GM21360 (cell line): ENCODE results near the gene NHLRC2.
A peak's percentile ranks its signal among the peaks of the same experiment; 100 is the strongest.
"Not testable (repeated sequence)": the region's sequence is repeated elsewhere in the genome, so short reads cannot be mapped to it uniquely, and the experiment has no call there.

Source experiments
- ATAC-seq: cut with Tn5 transposase; IDR thresholded peaks from one replicate; pipeline ENCODE4 v1.9.1; 2021; ENCODE audit warnings: mild to moderate bottlenecking, moderate library complexity; ENCODE audit not compliant: unreplicated experiment

NHLRC2 gene, protein sequence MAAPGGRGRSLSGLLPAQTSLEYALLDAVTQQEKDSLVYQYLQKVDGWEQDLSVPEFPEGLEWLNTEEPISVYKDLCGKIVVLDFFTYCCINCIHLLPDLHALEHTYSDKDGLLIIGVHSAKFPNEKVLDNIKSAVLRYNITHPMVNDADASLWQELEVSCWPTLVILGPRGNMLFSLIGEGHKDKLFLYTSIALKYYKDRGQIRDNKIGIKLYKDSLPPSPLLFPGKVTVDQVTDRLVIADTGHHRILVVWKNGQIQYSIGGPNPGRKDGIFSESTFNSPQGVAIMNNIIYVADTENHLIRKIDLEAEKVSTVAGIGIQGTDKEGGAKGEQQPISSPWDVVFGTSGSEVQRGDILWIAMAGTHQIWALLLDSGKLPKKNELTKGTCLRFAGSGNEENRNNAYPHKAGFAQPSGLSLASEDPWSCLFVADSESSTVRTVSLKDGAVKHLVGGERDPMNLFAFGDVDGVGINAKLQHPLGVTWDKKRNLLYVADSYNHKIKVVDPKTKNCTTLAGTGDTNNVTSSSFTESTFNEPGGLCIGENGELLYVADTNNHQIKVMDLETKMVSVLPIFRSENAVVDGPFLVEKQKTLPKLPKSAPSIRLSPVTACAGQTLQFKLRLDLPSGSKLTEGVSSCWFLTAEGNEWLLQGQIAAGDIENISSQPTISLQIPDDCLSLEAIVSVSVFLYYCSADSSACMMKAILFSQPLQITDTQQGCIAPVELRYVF

DNA sequence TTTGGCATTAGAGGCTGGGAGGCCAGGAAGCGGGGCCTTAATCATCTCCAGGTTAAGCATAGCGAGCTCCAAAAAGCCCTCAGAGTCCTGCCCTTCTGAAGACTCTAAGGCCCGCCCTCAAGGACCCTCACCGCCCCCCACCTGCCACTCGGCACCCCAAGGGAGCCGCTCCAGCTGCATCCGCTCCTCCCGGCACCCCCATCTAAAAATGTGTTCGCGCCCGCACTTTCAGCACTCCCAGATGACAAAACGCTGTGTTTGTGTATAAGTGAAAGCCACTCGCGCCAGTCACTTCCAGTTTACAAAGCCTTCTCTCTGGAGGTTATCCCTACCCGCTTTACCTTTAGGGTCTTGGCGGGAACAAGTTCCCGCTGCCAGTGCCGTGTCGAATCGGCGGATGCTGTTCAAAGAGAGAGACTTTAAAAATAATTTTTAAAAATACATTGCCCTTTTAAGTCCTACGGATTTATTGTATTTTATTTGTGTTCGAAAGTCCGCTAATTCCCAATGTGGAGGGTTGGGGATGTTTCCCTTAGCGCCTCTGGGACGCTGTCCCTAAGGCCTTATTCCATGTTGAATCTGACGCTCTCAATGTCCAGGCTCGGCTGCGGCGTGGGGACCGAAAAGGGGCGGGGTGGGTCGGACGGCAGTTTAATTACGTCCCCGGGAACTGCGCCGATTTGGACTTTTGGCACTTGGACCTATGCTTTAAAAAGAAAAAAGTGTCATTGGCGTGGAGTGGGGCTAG lies at the start of gene NHLRC2, which contains the start of gene DCLRE1A:
Gene NHLRC2, plus strand, starts transcription at position 649 of the 748 bp plus-strand sequence. CDS start 212 bp downstream, outside the sequence.
Gene DCLRE1A, minus strand, starts transcription at position 70 of the 748 bp plus-strand sequence. CDS start 900 bp downstream, outside the sequence.
- peak; percentile 35 for ATAC-seq

DNA sequence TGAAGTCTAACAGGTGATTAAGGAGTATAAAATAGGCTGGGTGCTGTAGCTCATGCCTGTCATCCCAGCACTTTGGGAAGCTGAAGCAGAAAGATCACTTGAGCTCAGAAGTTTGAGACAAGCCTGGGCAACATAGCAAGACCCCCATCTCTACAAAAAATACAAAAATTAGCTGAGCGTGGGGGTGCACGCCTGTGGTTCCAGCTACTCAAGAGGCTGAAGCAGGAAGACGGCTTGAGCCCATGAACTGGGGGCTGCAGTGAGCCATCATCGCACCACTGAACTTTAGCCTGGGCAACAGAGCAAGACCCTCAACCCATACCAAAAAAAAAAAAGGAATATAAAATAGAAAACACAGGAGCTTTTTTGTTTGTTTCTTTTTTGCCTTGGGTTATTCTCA lies 48.0 kb upstream of the NHLRC2 start:
- no peak for ATAC-seq

DNA sequence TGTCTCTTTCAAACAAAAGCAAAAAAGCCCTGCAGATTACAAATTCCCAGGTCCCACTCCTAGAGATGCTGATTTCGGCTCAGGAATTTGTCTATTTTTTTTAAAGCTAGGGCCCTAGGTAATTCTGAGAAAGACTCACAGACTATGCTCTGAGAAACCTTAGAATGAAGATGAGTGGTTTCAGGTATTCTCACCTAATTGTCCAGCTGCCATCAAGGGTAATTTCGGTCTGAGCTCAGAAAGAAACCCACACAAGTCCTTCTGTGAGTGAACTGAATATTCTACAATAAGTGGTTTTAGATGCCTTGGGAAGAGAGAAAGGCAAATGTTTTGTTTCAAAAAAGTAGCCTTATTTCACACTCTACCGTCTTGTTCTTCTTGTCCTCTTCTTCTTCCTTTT lies 46.3 kb upstream of the NHLRC2 start:
- ATAC-seq = no peak

DNA sequence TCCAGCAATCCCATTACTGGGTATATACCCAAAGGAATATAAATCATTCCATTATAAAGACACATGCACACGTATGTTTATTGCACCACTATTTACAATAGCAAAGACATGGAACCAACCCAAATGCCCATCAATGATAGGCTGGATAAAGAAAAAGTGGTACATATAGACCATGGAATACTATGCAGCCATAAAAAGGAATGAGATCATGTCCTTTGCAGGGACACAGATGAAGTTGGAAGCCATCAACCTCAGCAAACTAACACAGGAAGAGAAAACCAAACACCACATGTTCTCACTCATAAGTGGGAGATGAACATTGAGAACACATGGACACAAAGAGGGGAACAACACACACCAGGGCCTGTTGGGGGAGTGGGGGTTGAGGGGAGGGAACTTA lies 39.8 kb upstream of the NHLRC2 start:
- ATAC-seq = not testable (repeated sequence)

DNA sequence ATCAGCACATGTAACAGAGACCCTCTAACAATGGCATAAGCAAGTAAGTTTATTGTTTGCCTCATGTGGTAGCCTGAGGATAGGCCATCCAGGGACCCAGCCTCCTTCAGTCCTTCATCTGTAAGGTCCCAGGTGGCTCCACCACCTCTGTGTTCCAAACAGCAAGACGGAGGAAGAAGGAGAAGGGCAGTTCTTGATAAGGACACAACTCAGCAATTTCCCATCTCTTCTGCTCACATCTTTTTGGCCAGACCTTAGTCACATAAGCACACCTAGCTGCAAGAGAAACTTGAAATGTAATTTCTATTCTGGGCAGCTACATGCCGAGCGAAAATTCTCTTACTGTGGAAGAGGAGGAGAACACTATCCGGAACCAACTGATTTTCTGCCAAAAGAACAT lies 34.5 kb upstream of the NHLRC2 start:
- no peak for ATAC-seq

DNA sequence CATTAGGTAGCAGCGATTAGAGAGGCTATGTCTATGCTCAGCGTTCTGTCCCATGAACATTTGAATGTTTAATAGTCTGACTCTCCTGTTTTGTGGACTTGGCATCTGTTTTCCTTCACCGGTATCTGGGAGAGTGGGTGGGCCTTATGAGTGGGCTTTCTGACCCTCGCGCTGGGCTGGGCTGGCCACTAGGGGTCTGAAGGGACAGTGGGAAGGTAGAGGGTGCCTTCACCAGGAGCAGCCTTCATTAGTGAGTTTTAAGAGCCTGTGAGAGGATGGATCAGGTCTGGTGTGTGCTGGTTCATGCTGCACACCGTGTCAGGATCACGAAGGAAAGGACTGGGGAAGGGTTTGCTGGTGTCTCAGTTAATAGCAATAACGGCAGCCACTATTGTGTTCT lies 34.0 kb upstream of the NHLRC2 start:
- no peak for ATAC-seq

DNA sequence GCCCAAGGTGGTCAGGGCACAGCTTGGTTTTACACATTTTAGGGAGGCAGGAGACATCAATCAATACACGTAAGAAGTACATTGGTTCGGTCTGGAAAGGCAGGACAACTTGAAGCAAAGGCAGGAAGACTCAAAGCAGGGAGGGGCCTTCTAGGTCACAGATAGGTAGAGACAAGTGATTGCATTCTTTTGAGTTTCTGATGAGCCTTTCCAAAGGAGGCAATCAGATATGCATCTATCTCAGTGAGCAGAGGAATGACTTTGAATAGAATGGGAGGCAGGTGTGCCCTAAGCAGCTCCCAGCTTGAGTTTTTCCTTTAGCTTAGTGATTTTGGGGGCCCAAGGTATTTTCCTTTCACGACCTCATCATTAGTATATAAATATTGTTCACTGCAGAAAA lies 33.2 kb upstream of the NHLRC2 start:
- ATAC-seq = not testable (repeated sequence)

DNA sequence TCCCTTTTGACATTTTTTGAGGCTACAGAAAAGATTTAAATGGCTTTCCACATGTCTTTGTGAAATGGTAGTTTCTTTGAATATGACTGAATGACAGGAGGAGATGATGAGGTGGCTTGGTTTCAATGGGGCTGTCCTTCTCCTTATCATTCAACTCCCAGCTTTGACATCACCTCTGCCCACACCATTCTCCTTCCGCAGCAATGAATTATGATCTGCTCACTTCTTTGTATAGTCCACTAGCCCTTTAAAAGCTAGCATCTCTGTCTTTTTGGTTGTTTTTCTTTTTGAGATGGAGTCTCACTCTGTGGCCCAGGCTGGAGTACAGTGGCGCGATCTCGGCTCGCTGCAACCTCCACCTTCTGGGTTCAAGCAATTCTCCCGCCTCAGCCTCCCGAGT lies 32.3 kb upstream of the NHLRC2 start:
- ATAC-seq = no peak

DNA sequence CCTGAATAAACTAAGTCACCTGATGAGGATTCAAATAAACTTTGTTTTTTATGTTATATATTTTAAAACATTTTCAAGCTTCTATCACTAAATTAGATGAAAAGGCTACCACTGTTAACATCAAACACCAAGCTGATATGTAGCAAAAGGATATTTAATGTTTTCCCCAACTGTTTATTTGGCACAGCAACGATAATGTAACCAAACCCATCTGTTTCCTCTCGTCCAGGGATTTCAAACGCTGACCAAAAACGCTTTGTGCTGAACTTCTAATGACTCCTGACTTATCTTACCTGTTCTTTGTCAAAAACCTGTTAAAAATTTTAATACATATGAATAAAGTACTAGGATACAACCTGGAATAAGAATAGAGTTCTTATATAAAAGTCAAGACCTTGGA lies 31.1 kb upstream of the NHLRC2 start:
- no peak for ATAC-seq

DNA sequence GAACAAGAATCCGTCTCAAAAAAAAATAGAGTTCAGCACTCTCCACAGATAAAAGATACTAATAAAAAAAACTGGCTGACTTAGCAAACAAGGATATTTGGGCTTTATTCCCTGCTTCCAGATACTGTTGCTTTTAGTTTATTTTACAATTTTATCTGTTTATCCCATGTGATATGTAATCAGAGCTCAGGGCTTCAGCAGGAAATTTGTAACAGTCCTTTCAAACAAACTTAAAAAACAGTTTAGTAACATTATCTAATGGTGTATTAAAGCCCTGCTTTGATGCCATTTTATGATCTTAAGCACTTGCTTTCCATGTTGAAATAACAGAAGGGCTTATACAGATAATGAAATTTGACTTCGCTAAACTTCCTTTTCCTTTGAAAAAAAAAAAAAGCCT lies 28.7 kb upstream of the NHLRC2 start:
- ATAC-seq = no peak

DNA sequence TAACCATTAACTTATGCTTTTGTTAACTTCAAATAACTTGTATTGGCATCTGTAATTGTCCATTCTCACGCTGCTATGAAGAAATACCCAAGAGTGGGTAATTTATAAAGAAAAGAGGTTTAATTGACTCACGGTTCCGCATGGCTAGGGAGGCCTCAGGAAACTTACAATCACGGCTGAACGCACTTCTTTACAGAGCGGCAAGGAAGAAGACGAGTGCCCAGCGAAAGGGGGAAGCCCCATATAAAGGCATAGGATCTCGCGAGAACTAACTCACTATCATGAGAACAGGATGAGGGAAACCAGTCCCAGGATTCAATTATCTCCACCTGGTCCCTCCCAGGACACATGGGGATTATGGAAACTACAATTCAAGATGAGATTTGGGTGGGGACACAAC lies 25.9 kb upstream of the NHLRC2 start:
- not testable (repeated sequence) for ATAC-seq

DNA sequence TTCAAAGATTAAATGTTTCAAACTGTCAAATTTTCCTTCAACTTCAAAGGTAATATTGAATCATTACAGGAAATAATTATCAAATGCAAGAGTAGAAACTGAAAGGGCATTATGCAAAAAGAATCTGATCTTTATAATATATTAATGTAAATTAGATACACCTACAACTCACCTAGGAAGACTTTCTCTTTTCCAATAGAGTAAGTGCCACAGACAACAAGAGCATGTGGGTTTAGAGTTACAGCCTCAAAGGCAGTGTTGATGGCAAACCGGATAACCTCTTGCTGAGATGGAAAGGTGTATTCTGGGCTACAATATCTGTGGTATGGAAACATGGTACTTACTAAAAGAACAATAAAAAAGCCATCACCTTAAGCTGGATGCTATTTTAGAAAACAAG lies 12.3 kb upstream of the NHLRC2 start:
- no peak for ATAC-seq

DNA sequence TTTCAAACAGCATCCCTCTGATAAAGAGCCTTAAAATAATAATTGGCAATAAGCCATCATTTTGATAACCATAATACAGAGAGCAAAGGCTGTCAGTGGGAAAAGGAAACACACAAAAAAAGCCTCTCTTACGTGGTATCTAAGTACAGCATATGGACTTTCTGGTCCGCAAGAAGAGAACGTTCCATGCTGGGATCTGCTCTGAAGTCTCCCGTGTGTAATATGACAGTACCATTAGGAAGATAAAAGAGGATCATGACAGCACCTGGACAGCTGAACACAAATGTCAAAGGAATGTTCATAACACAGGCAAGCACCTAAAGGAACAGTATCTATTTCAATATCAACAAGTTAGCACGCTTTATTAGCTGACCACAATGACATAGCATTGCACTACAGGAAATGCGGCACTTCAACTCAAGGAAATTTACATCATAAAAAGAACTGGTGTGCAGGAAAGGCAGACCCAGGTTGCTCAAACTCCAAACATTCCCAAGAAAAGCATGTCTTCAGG lies 10.4 kb upstream of the NHLRC2 start:
- ATAC-seq = no peak

DNA sequence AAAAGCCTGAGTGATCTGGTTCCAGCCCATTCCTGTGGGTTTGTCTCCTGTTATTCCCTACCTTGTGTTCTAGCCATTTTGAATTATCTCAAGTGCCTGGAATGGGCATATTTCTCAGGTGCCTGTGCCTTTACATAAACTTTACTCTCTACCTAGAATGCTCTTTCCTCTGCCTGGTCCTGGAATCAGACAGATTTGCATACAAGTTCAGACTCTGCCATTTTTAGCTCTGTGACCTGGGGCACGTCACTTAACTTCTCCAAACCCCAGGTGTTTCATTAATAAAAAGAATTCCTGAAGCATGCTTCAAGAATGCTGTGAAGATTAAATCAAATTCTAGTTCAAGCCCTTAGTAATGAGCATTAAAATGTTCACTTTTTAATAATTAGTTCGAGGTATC lies 8.4 kb upstream of the NHLRC2 start:
- no peak for ATAC-seq

DNA sequence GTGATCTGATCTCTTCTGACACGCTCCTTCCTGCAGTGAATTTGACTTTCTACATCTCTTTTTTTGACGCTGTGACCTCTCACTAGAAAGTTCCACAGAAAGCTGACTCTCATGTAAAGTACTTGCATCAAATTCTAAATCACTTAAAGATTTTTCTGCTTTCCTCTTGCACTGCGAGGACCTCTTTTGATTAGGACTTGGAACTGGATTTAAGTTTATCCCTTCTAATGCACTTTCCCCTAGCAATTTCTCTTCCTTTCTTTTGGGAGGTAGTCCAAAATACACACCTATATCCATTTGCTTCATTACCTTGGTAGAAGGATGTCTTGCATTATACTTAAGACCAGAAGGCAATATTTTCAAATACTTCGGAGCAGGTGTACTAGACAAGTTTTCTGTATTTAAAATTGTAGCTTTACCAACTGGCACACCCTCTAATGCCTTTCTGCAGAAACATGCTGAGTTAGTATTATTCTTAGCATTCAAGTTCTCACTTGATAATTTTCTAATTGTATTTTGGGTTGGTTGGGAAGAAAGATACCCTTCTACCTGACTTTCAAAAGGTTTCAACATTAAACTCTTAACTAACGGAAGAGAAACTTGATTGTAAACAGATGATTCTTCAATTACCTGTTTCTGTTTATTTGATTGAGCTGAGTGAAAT lies 5.2 kb upstream of the NHLRC2 start:
- ATAC-seq = no peak

DNA sequence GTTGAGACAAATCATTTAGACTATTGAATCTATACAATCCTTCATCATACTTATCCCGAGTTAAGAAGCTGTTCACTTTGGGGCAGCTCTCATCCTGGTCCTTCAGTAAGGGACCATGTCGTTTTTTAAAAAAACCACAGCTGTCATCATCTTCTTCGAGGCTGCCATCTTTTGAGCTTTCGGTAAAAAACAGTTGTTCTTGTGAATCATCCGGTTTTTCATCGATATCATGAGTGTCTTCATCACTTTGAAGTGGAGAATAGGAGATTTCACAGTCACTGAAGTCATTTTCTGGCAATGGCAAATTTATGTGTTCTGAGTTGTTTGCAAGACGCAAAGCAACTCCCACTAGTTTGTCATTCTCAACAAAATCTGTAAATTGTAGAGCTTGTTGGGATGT lies 4.5 kb upstream of the NHLRC2 start:
- ATAC-seq = no peak

DNA sequence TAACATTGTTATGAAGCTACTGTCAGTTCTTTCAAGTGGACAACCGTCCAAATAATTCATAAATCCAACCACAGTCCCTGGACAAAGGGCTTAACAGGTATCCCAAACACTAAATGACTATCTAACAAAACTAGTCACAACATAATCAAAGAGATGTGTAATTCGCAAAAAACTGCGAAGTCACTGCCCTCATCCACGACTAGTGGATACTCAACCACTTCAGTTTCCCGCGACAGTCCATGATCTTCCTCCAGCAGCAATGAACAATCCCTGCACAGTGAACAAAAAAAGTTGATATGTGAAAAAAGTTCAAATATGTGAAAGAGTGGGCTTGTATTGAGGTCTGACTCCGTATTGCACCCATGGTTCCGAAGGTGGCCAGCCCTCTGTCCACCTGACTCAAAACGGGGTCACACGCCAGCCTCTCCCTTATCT lies 866 bp upstream of the NHLRC2 start:
- no peak for ATAC-seq

DNA sequence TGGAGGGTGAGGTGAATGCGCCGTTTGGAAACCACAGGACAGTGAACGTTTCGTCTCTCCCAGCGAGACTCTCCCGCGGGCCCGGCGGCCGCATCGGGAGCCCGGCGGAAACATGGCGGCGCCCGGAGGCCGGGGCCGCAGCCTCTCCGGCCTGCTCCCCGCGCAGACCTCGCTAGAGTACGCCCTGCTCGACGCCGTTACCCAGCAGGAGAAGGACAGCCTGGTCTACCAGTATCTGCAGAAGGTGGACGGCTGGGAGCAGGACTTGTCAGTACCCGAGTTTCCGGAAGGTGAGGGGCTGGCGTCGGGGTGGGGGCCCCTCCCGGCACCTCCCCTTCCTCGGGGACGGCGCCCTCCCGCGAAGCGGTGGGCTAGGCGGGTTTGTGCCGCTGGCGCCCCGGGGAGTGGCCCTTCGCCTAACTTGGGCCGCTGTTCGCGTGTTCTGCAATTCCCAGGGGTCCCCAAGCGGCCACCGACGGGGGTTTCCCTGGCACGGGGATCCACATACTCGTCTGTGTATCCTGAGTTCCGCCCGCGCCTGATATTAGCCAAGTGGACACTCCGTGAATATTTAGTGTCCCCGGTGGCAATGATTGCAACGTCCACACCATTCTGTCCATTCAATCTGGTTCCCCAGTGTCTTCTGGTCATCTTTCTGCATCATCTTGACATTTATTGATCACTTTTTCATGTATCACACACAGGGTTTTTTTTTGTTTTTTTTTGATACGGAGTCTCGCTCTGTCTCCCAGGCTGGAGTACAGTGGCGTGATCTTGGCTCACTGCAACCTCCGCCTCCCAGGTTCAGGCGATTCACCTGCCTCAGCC lies 514 bp downstream of the NHLRC2 start:
- peak; percentile 34 for ATAC-seq

DNA sequence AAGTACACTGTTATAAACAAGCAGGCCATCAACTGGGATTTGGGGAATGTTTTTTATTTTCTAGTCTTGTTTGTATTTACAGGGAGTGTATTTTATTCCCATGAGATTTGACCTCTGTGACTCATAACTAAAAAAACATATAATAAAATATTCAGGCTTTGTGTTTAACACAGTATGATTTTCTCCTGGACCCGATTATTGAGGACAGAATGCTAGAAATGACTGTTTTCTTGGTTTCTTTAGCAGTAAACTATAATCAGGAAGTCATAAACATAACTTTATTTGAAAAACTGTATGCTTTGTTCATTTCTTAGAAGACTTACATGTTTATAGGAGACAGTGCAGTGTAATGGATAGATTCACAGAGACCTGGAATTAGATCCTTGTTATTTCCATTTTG lies 2.1 kb downstream of the NHLRC2 start:
- ATAC-seq = no peak

DNA sequence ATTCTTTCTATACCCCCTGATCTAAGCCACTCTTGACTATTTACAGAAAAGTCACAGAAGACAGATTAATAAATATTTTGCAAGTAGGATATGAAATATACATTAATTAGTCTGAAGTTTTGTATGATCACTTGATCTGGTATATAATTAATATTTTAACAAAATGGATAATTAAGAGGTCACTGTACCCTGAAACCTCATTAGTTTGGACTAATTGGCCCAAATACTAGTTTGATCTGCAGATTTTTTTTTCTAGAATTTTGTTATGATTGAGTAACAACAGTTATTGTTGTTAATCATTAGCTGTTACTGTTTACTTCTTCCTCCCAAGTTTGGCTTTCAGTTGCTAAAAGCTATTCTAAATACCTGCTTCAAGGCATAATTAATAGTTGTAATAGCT lies 2.7 kb downstream of the NHLRC2 start:
- no peak for ATAC-seq
